Vagina (tissue), 2 donors: ENCODE data around the gene EIF2S3. TPM values are rescaled to one million over a fixed set of nuclear protein-coding genes. Genes with fewer than 3 reads are reported as not detected.

ENCODE experiments used
- DNase-seq, 2 donors: peaks; one replicate each; pipeline ENCODE4 v3.0.0-alpha.2; 2017; ENCODE audit errors: extremely low spot score in 2 of 2
- H3K27ac ChIP-seq: fragments of 200-600 bp; sonication (generic); one replicate; pipeline ENCODE4 v1.5.1; 2019
- H3K27me3 ChIP-seq: fragments of 200-600 bp; sonication (generic); one replicate; pipeline ENCODE4 v1.5.1; 2019
- H3K36me3 ChIP-seq, 2 donors: fragments of 200-600 bp; sonication (generic); one replicate each; pipeline ENCODE4 v1.5.1; 2017 to 2019
- H3K4me1 ChIP-seq: fragments of 200-600 bp; sonication (generic); one replicate; pipeline ENCODE4 v1.5.1; 2019
- H3K4me3 ChIP-seq, 2 donors: fragments of 200-600 bp; sonication (generic); 1 replicate in 1 of 2; 2 replicates in 1 of 2; pipeline ENCODE4 v1.5.1; 2016 to 2019
- H3K9me3 ChIP-seq: fragments of 200-600 bp; sonication (generic); one replicate; pipeline ENCODE4 v1.5.1; 2019
- CTCF ChIP-seq, 3 experiments: fragments of 450-650 bp in 2 of 3; fragments of 200-600 bp in 1 of 3; sonication (generic) in 1 of 3; IDR thresholded peaks; one replicate each; pipeline ENCODE4 v1.5.1; 2017 to 2019; ENCODE audit warnings: antibody characterized with exemption in 3 of 3, mild to moderate bottlenecking in 2 of 3, moderate library complexity in 2 of 3
- POLR2A ChIP-seq, 2 donors: fragments of 450-650 bp; IDR thresholded peaks; one replicate each; pipeline ENCODE4 v1.6.1; 2017; ENCODE audit warnings: antibody characterized with exemption in 2 of 2, mild to moderate bottlenecking in 2 of 2, moderate library complexity in 2 of 2
- POLR2AphosphoS5 ChIP-seq, 2 donors: sonication (generic); formaldehyde crosslinking; IDR thresholded peaks; one replicate each; pipeline ENCODE4 v1.9.0; 2017; ENCODE audit warnings: antibody characterized with exemption in 2 of 2, mild to moderate bottlenecking in 2 of 2, low read depth in 1 of 2; ENCODE audit not compliant: insufficient read depth in 1 of 2
- intact Hi-C: fragments of 100-400 bp; cut with DNase I; formaldehyde crosslinking; loops from one replicate; pipeline ENCODE4 v1.15.1; 2023
- total RNA-seq: library from RNA; depleted of rRNA; stranded (reverse); fragments of >200 nt; gene quantifications from one replicate; pipeline ENCODE4 v1.2.3, GENCODE V29; 2016

The EIF2S3 gene
- total RNA-seq, 1 donor from 2014 or later: 121 TPM

- Histone ChIP-seq H3K9me3 (no peaks in the 10 kb centered on the region), H3K4me3 (no peak overlapping the region), H3K27ac (no peak overlapping the region), H3K27me3 (no peaks in the 10 kb centered on the region), H3K4me1 (no peaks in the 10 kb centered on the region), H3K36me3 (no peaks in the 10 kb centered on the region)
- intact Hi-C loops: no loop called here
- TF ChIP-seq POLR2AphosphoS5 (IDR thresholded peaks at IDR 0.05; ENCODE audit: insufficient read depth in 1 of 2, low read depth in 1 of 2): no peak
- no peak for TF ChIP-seq CTCF (IDR thresholded peaks at IDR 0.05)
- no peak for TF ChIP-seq POLR2A (IDR thresholded peaks at IDR 0.05)
- no peak for DNase-seq
Measured at GRCh38 chrX:24014388-24015018, 40.3 kb upstream of the EIF2S3 start.

GRCh38 chrX:24017674-24018073, 37.1 kb upstream of the EIF2S3 start:
- intact Hi-C loops: no loop called here
- Histone ChIP-seq H3K4me1 (peaks cover 6% of the 10 kb centered on the region), H3K27me3 (no peaks in the 10 kb centered on the region), H3K36me3 (no peaks in the 10 kb centered on the region), H3K4me3 (no peak overlapping the region), H3K9me3 (no peaks in the 10 kb centered on the region), H3K27ac (no peak overlapping the region)
- no peak for DNase-seq
- TF ChIP-seq POLR2AphosphoS5 (IDR thresholded peaks at IDR 0.05; ENCODE audit: insufficient read depth in 1 of 2, low read depth in 1 of 2) (no peak), CTCF (IDR thresholded peaks at IDR 0.05) (no peak), POLR2A (IDR thresholded peaks at IDR 0.05) (no peak)

- intact Hi-C loops: no loop called here
- Histone ChIP-seq H3K27ac (no peak overlapping the region), H3K36me3 (no peaks in the 10 kb centered on the region), H3K9me3 (no peaks in the 10 kb centered on the region), H3K27me3 (no peaks in the 10 kb centered on the region), H3K4me3 (no peak overlapping the region), H3K4me1 (peaks cover 6% of the 10 kb centered on the region)
- no peak for DNase-seq
- no peak for TF ChIP-seq CTCF (IDR thresholded peaks at IDR 0.05)
- no peak for TF ChIP-seq POLR2AphosphoS5 (IDR thresholded peaks at IDR 0.05; ENCODE audit: insufficient read depth in 1 of 2, low read depth in 1 of 2)
- no peak for TF ChIP-seq POLR2A (IDR thresholded peaks at IDR 0.05)
Measured at GRCh38 chrX:24018809-24019208, 35.9 kb upstream of the EIF2S3 start.

GRCh38 chrX:24019448-24019847, 35.3 kb upstream of the EIF2S3 start:
- Histone ChIP-seq H3K27me3 (no peaks in the 10 kb centered on the region), H3K27ac (no peak overlapping the region), H3K36me3 (no peaks in the 10 kb centered on the region), H3K4me1 (peaks cover 6% of the 10 kb centered on the region), H3K4me3 (no peak overlapping the region), H3K9me3 (no peaks in the 10 kb centered on the region)
- intact Hi-C loops: no loop called here
- no peak for TF ChIP-seq CTCF (IDR thresholded peaks at IDR 0.05)
- DNase-seq: no peak

- TF ChIP-seq CTCF (IDR thresholded peaks at IDR 0.05) (no peak), POLR2A (IDR thresholded peaks at IDR 0.05) (no peak), POLR2AphosphoS5 (IDR thresholded peaks at IDR 0.05; ENCODE audit: insufficient read depth in 1 of 2, low read depth in 1 of 2) (no peak)
- H3K27me3 ChIP-seq: no peaks in the 10 kb centered on the region
- DNase-seq: no peak
- no peaks in the 10 kb centered on the region for H3K36me3 ChIP-seq
- intact Hi-C loops: no loop called here
- H3K27ac ChIP-seq: no peak overlapping the region
- H3K9me3 ChIP-seq: no peaks in the 10 kb centered on the region
- H3K4me3 ChIP-seq: no peak overlapping the region
- H3K4me1 ChIP-seq: peaks cover 6% of the 10 kb centered on the region
Measured at GRCh38 chrX:24020306-24020876, 34.4 kb upstream of the EIF2S3 start.
